Liver (tissue), 9 donors: ENCODE measurements around the gene STXBP4. TPM values are rescaled to one million over a fixed set of nuclear protein-coding genes. Genes with fewer than 3 reads are reported as not detected.

Source experiments
- DNase-seq: peaks from one replicate; pipeline ENCODE4 v3.0.0-alpha.2; 2017; ENCODE audit warnings: low spot score
- H3K27ac ChIP-seq, 2 donors: one replicate each; pipeline ENCODE4 v1.7.0; 2013; ENCODE audit warnings: inconsistent platforms in 2 of 2, low read length in 2 of 2, control low read depth in 1 of 2, low read depth in 1 of 2, mild to moderate bottlenecking in 1 of 2
- H3K27me3 ChIP-seq, 4 donors: one replicate each; pipeline versions ENCODE4 v1.6.1 to v1.7.0; 2013; ENCODE audit warnings: low read length in 3 of 4, inconsistent platforms in 1 of 4, mild to moderate bottlenecking in 1 of 4, moderate library complexity in 1 of 4; ENCODE audit not compliant: control insufficient read depth in 4 of 4, insufficient read depth in 4 of 4
- H3K36me3 ChIP-seq, 4 donors: one replicate each; pipeline versions ENCODE4 v1.6.1 to v1.7.0; 2013; ENCODE audit warnings: low read length in 3 of 4, mild to moderate bottlenecking in 3 of 4, low read depth in 1 of 4, moderate library complexity in 1 of 4; ENCODE audit not compliant: control insufficient read depth in 4 of 4, insufficient read depth in 3 of 4
- H3K4me1 ChIP-seq, 4 donors: one replicate each; pipeline versions ENCODE4 v1.6.1 to v1.7.0; 2013; ENCODE audit warnings: low read length in 3 of 4, mild to moderate bottlenecking in 3 of 4, moderate library complexity in 1 of 4; ENCODE audit not compliant: control insufficient read depth in 4 of 4, insufficient read depth in 4 of 4
- H3K4me3 ChIP-seq, 3 donors: one replicate each; pipeline versions ENCODE4 v1.6.1 to v1.7.0; 2013; ENCODE audit warnings: low read length in 3 of 3, control low read depth in 1 of 3, low read depth in 1 of 3, mild to moderate bottlenecking in 1 of 3
- H3K9ac ChIP-seq, 2 donors: one replicate each; pipeline ENCODE4 v1.7.0; 2013; ENCODE audit warnings: low read length in 2 of 2, mild to moderate bottlenecking in 2 of 2, moderate library complexity in 2 of 2, control low read depth in 1 of 2, low read depth in 1 of 2
- H3K9me3 ChIP-seq, 4 donors: one replicate each; pipeline versions ENCODE4 v1.6.1 to v1.7.0; 2013; ENCODE audit warnings: low read length in 3 of 4; ENCODE audit not compliant: control insufficient read depth in 4 of 4
- EGR1 ChIP-seq, 2 donors: IDR thresholded peaks; 2 replicates each; pipeline ENCODE4 v1.6.1; 2016 to 2018; ENCODE audit warnings: antibody characterized with exemption in 2 of 2, low read depth in 2 of 2
- FOXA1 ChIP-seq: IDR thresholded peaks from 2 replicates; pipeline ENCODE4 v1.6.1; 2016; ENCODE audit warnings: antibody characterized with exemption
- GABPA ChIP-seq, 2 donors: IDR thresholded peaks in 1 of 2; conservative IDR thresholded peaks in 1 of 2; 2 replicates each; pipeline ENCODE4 v1.6.1; 2016; ENCODE audit warnings: antibody characterized with exemption in 2 of 2, mild to moderate bottlenecking in 1 of 2, moderate library complexity in 1 of 2
- HNF4G ChIP-seq: IDR thresholded peaks from 2 replicates; pipeline ENCODE4 v1.6.1; 2016; ENCODE audit warnings: antibody characterized with exemption
- JUND ChIP-seq, 2 donors: IDR thresholded peaks; 2 replicates each; pipeline ENCODE4 v1.6.1; 2016; ENCODE audit warnings: antibody characterized with exemption in 2 of 2
- MAX ChIP-seq: IDR thresholded peaks from 2 replicates; pipeline ENCODE4 v1.6.1; 2016; ENCODE audit warnings: antibody characterized with exemption
- NR2F2 ChIP-seq: IDR thresholded peaks from 2 replicates; pipeline ENCODE4 v1.6.1; 2016; ENCODE audit warnings: antibody characterized with exemption
- RAD21 ChIP-seq, 2 donors: IDR thresholded peaks; 2 replicates each; pipeline ENCODE4 v1.6.1; 2016; ENCODE audit warnings: antibody characterized with exemption in 2 of 2, mild to moderate bottlenecking in 2 of 2
- RXRA ChIP-seq, 2 donors: IDR thresholded peaks; 2 replicates each; pipeline ENCODE4 v1.6.1; 2017 to 2018; ENCODE audit warnings: antibody characterized with exemption in 2 of 2, mild to moderate bottlenecking in 1 of 2
- SP1 ChIP-seq: IDR thresholded peaks from 2 replicates; pipeline ENCODE4 v1.6.1; 2018; ENCODE audit warnings: antibody characterized with exemption, mild to moderate bottlenecking
- TAF1 ChIP-seq: conservative IDR thresholded peaks from 2 replicates; pipeline ENCODE4 v1.6.1; 2016; ENCODE audit warnings: antibody characterized with exemption, mild to moderate bottlenecking
- YY1 ChIP-seq: IDR thresholded peaks from 2 replicates; pipeline ENCODE4 v1.6.1; 2016; ENCODE audit warnings: antibody characterized with exemption, mild to moderate bottlenecking
- WGBS: extraction: QIAGEN DNeasy Blood & Tissue Kit; methylation state at CpG from one replicate; pipeline ENCODE4 v1.1.7; 2013; 5-methylcytosine and 5-hydroxymethylcytosine counted together
- polyA plus RNA-seq, 2 donors: library from polyadenylated mRNA; stranded (reverse) in 1 of 2; unstranded in 1 of 2; fragments of 200-250 nt in 1 of 2; fragments of >200 nt in 1 of 2; fragmentation: Nextera tagmentation in 1 of 2; extraction: Ambion mirVana in 1 of 2; gene quantifications; one replicate each; pipeline versions ENCODE4 v1.2.1 to v1.2.3, GENCODE V29; 2013 to 2015
- total RNA-seq, 2 donors: library from RNA; depleted of rRNA; stranded (reverse); fragments of >200 nt; gene quantifications; one replicate each; pipeline ENCODE4 v1.2.3, GENCODE V29; 2014
- TF ChIP-seq, protein P1 (sequence below): IDR thresholded peaks from 2 replicates; pipeline ENCODE4 v1.6.1; 2016; ENCODE audit warnings: antibody characterized with exemption
- TF ChIP-seq, protein P2 (sequence below): fragments of 150-350 bp; IDR thresholded peaks from 2 replicates; pipeline ENCODE4 v1.5.1; 2017; ENCODE audit warnings: improper control_type of control experiment, low read depth, low read length; ENCODE audit not compliant: missing input control
- TF ChIP-seq, protein P3 (sequence below): IDR thresholded peaks from 2 replicates; pipeline ENCODE4 v1.6.1; 2016; ENCODE audit warnings: antibody characterized with exemption
- donor health status: healthy.
- donor health status: healthy.
- donor health status: healthy.
- donor health status: healthy.
- donor health status: healthy.

Gene STXBP4
- total and polyA plus RNA-seq, 4 donors, result 1.5 to 12.6 (median 3.5) TPM

DNA sequence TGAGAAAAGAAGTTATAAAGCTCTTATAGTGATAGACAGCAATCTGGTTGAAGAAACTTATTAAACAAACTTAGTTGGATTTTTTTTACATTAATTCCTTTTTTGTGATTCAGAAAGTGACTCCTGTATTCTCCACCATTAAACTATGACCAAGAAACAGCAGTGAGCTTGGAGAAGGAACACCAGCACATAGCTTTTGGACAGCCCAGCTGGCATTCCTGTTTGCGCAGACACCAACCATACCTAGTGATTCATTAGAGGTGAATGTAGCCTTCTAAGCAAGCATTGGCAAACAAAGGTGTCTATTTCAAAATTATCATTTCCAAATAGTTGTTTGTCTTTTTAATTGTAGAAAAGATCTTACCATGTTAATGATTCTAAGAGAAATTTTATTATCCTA lies 94.4 kb downstream of the STXBP4 start:
- Histone ChIP-seq H3K9me3 (no peaks in the 10 kb centered on the region), H3K36me3 (no peaks in the 10 kb centered on the region), H3K9ac (no peak overlapping the region), H3K4me1 (peaks cover 0 to 2% (median 0%) of the 10 kb centered on the region in 4 donors), H3K4me3 (no peak overlapping the region), H3K27ac (no peak overlapping the region), H3K27me3 (no peaks in the 10 kb centered on the region)
- WGBS, result 96% methylated on average over 1 of the region's 1 CpG
- DNase-seq, result no peak
- TF ChIP-seq JUND (IDR thresholded peaks at IDR 0.05) (no peak), SP1 (no peak), GABPA (IDR thresholded peaks at IDR 0.05 in 1 of 2, conservative IDR thresholded peaks at IDR 0.05 in 1 of 2) (no peak), NR2F2 (no peak), MAX (no peak), HNF4G (no peak)
- TF ChIP-seq, protein P1, sequence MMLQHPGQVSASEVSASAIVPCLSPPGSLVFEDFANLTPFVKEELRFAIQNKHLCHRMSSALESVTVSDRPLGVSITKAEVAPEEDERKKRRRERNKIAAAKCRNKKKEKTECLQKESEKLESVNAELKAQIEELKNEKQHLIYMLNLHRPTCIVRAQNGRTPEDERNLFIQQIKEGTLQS, result no peak
- TF ChIP-seq, protein P2, sequence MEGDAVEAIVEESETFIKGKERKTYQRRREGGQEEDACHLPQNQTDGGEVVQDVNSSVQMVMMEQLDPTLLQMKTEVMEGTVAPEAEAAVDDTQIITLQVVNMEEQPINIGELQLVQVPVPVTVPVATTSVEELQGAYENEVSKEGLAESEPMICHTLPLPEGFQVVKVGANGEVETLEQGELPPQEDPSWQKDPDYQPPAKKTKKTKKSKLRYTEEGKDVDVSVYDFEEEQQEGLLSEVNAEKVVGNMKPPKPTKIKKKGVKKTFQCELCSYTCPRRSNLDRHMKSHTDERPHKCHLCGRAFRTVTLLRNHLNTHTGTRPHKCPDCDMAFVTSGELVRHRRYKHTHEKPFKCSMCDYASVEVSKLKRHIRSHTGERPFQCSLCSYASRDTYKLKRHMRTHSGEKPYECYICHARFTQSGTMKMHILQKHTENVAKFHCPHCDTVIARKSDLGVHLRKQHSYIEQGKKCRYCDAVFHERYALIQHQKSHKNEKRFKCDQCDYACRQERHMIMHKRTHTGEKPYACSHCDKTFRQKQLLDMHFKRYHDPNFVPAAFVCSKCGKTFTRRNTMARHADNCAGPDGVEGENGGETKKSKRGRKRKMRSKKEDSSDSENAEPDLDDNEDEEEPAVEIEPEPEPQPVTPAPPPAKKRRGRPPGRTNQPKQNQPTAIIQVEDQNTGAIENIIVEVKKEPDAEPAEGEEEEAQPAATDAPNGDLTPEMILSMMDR, result no peak

DNA sequence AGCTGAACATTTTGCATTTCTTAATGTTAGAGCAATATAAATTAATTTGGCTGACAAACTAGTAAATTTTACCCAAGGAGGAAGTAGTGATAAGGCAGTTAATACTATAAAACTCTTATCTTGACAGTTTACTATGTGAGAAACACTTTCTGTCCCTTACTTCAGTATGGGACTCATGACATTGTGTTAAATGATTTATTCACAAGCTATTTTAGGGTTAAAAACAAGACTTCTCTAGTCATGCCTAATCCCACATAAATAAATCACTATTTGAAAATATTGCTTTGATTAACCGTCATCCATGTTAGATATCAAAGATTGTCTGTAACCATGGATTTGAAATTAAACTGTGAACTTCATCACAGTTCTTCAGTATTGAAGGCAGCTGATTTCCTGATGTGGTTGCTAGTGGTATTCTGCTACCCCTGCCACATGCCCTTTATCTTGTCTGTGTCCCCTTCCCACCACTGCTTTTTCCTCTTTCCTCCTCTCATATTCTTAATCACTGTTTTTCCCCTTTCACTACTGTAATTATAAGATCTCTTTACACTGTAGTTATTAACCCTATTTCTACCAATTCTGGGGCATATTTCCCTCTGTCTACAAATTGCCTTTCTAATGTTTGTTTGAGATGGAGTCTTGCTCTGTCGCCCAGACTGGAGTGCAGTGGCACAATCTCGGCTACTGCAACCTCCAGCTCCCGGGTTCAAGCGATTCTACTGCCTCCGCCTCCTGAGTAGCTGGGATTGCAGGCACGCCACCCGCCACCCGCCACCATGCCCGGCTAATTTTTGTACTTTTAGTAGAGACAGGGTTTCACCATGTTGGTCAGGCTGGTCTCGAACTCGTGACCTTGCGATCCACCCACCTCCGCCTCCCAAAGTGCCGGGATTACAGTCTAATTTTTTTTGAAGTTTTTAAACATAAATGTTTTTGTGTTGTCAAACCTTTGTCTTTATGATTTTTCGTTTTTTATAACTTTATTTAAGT lies 95.6 kb downstream of the STXBP4 start:
- H3K27me3 ChIP-seq, result no peaks in the 10 kb centered on the region
- no peaks in the 10 kb centered on the region for H3K9me3 ChIP-seq
- DNase-seq, result no peak
- no peak overlapping the region for H3K9ac ChIP-seq
- H3K4me3 ChIP-seq, result no peak overlapping the region
- peaks cover 0 to 6% (median 2%) of the 10 kb centered on the region in 4 donors for H3K4me1 ChIP-seq
- H3K27ac ChIP-seq, result no peak overlapping the region
- TF ChIP-seq EGR1 (IDR thresholded peaks at IDR 0.05; ENCODE audit: low read depth in 2 of 2) (no peak), TAF1 (no peak), FOXA1 (no peak), YY1 (no peak), GABPA (IDR thresholded peaks at IDR 0.05 in 1 of 2, conservative IDR thresholded peaks at IDR 0.05 in 1 of 2) (no peak), RAD21 (IDR thresholded peaks at IDR 0.05) (no peak), RXRA (IDR thresholded peaks at IDR 0.05) (no peak)
- TF ChIP-seq, protein P1, result no peak
- TF ChIP-seq, protein P3, sequence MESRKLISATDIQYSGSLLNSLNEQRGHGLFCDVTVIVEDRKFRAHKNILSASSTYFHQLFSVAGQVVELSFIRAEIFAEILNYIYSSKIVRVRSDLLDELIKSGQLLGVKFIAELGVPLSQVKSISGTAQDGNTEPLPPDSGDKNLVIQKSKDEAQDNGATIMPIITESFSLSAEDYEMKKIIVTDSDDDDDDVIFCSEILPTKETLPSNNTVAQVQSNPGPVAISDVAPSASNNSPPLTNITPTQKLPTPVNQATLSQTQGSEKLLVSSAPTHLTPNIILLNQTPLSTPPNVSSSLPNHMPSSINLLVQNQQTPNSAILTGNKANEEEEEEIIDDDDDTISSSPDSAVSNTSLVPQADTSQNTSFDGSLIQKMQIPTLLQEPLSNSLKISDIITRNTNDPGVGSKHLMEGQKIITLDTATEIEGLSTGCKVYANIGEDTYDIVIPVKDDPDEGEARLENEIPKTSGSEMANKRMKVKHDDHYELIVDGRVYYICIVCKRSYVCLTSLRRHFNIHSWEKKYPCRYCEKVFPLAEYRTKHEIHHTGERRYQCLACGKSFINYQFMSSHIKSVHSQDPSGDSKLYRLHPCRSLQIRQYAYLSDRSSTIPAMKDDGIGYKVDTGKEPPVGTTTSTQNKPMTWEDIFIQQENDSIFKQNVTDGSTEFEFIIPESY, result no peak
- H3K36me3 ChIP-seq, result no peaks in the 10 kb centered on the region
- WGBS, result 93% methylated on average over 16 of the region's 16 CpGs
